ENCODE results near the gene USP10.
A peak's percentile ranks its signal among the peaks of the same experiment; 100 is the strongest.

Gene USP10

GRCh38 chr16:84717484-84717883 lies 17.7 kb downstream of the USP10 start:
- no peak overlapping the region for H3K27ac ChIP-seq (ENCODE audit: poor library complexity, severe bottlenecking)
- TF ChIP-seq CTCF (IDR thresholded peaks at IDR 0.05; ENCODE audit: poor library complexity, severe bottlenecking), result no peak
- no peak overlapping the region for H3K4me3 ChIP-seq (ENCODE audit: severe bottlenecking)
- DNase-seq (ENCODE audit: low spot score) (no peak), ATAC-seq (ENCODE audit: low read depth) (peak; percentile 81)
- H3K27me3 ChIP-seq (ENCODE audit: insufficient read depth, poor library complexity, severe bottlenecking), result no peaks in the 10 kb centered on the region
- peaks cover 20% of the 10 kb centered on the region for H3K4me1 ChIP-seq (ENCODE audit: insufficient read depth, poor library complexity, severe bottlenecking)
- peaks cover 40% of the 10 kb centered on the region for H3K36me3 ChIP-seq (ENCODE audit: low read depth)
- no peaks in the 10 kb centered on the region for H3K9me3 ChIP-seq (ENCODE audit: severe bottlenecking)

- H3K36me3 ChIP-seq (ENCODE audit: low read depth), result peaks cover 40% of the 10 kb centered on the region
- no peak for TF ChIP-seq CTCF (IDR thresholded peaks at IDR 0.05; ENCODE audit: poor library complexity, severe bottlenecking)
- peak overlapping the region; percentile 35 for H3K27ac ChIP-seq (ENCODE audit: poor library complexity, severe bottlenecking)
- H3K4me3 ChIP-seq (ENCODE audit: severe bottlenecking), result no peak overlapping the region
- ATAC-seq (ENCODE audit: low read depth) (no peak), DNase-seq (ENCODE audit: low spot score) (no peak)
- no peaks in the 10 kb centered on the region for H3K27me3 ChIP-seq (ENCODE audit: insufficient read depth, poor library complexity, severe bottlenecking)
- H3K9me3 ChIP-seq (ENCODE audit: severe bottlenecking), result no peaks in the 10 kb centered on the region
- H3K4me1 ChIP-seq (ENCODE audit: insufficient read depth, poor library complexity, severe bottlenecking), result peaks cover 36% of the 10 kb centered on the region
Measured at GRCh38 chr16:84720177-84720579, 20.4 kb downstream of the USP10 start.

DNA sequence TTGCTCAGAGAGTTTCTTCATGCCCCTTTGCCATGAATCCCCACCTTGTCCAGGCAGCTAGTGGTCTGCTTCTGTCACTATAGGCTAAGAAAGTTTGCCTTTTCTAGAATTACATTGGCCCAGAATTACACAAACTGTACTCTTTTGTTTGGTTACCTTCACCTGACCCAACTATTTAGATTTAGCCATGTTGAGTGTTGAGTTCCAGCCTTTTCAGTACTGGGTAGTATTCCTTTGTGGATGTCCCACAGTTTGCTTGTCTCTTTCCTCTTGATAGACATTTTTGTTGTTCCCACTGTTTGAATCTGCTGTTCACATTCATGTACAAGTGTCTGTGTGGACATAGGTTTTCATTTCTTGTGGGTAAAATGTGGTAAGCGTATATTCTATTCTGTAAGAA lies 22.3 kb downstream of the USP10 start:
- no peak overlapping the region for H3K4me3 ChIP-seq (ENCODE audit: severe bottlenecking)
- DNase-seq (ENCODE audit: low spot score) (no peak), ATAC-seq (ENCODE audit: low read depth) (no peak)
- no peak overlapping the region for H3K27ac ChIP-seq (ENCODE audit: poor library complexity, severe bottlenecking)
- no peaks in the 10 kb centered on the region for H3K9me3 ChIP-seq (ENCODE audit: severe bottlenecking)
- TF ChIP-seq CTCF (IDR thresholded peaks at IDR 0.05; ENCODE audit: poor library complexity, severe bottlenecking), result no peak
- peaks cover 33% of the 10 kb centered on the region for H3K36me3 ChIP-seq (ENCODE audit: low read depth)
- peaks cover 52% of the 10 kb centered on the region for H3K4me1 ChIP-seq (ENCODE audit: insufficient read depth, poor library complexity, severe bottlenecking)
- H3K27me3 ChIP-seq (ENCODE audit: insufficient read depth, poor library complexity, severe bottlenecking), result no peaks in the 10 kb centered on the region

DNA sequence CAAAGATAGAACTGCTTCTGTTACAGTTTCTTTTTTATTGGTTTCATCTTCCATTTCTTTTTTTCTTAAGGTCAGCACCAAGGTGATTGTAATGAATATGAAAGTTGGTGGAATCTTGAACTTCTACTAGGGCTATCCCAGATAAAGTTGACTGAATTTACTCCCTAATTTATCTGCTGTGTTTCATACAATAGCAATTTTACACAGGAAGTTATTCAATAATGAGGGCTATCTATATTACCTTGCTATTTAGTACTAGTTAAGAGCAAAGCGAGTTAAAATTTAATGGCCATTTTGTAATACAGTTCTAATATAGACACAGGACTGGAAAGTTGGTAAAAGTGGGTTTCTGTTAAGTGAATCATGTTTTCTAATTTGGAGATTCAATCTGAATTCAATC lies 24.1 kb downstream of the USP10 start:
- ATAC-seq (ENCODE audit: low read depth) (no peak), DNase-seq (ENCODE audit: low spot score) (no peak)
- Histone ChIP-seq H3K9me3 (ENCODE audit: severe bottlenecking) (no peaks in the 10 kb centered on the region), H3K27me3 (ENCODE audit: insufficient read depth, poor library complexity, severe bottlenecking) (no peaks in the 10 kb centered on the region), H3K4me3 (ENCODE audit: severe bottlenecking) (no peak overlapping the region), H3K27ac (ENCODE audit: poor library complexity, severe bottlenecking) (peak overlapping the region; percentile 98), H3K4me1 (ENCODE audit: insufficient read depth, poor library complexity, severe bottlenecking) (peaks cover 56% of the 10 kb centered on the region), H3K36me3 (ENCODE audit: low read depth) (peaks cover 29% of the 10 kb centered on the region)
- no peak for TF ChIP-seq CTCF (IDR thresholded peaks at IDR 0.05; ENCODE audit: poor library complexity, severe bottlenecking)

- no peaks in the 10 kb centered on the region for H3K27me3 ChIP-seq (ENCODE audit: insufficient read depth, poor library complexity, severe bottlenecking)
- H3K27ac ChIP-seq (ENCODE audit: poor library complexity, severe bottlenecking), result peak overlapping the region; percentile 98
- TF ChIP-seq CTCF (IDR thresholded peaks at IDR 0.05; ENCODE audit: poor library complexity, severe bottlenecking), result no peak
- ATAC-seq (ENCODE audit: low read depth), result no peak
- DNase-seq (ENCODE audit: low spot score), result no peak
- no peaks in the 10 kb centered on the region for H3K9me3 ChIP-seq (ENCODE audit: severe bottlenecking)
- H3K4me1 ChIP-seq (ENCODE audit: insufficient read depth, poor library complexity, severe bottlenecking), result peaks cover 56% of the 10 kb centered on the region
- peaks cover 22% of the 10 kb centered on the region for H3K36me3 ChIP-seq (ENCODE audit: low read depth)
- no peak overlapping the region for H3K4me3 ChIP-seq (ENCODE audit: severe bottlenecking)
Measured at GRCh38 chr16:84724606-84725309, 25.0 kb downstream of the USP10 start.
